DND-41 (cell line): ENCODE data around the gene CREM.

Experiments used
- ATAC-seq: fragments of 200-7000 bp; cut with Tn5 transposase; 3 replicates; pipeline ENCODE4 v1.9.1; 2021; ENCODE audit warnings: low read depth; ENCODE audit not compliant: insufficient read depth
- DNase-seq: peaks from one replicate; pipeline ENCODE4 v3.0.0-alpha.2; 2020
- H2AFZ ChIP-seq: 2 replicates; pipeline ENCODE4 v1.6.0; 2012; ENCODE audit warnings: low read depth, low read length
- H3K27ac ChIP-seq: 2 replicates; pipeline ENCODE4 v1.5.1; 2012; ENCODE audit warnings: low read length, inconsistent platforms
- H3K27me3 ChIP-seq: fragments of 200-600 bp; sonication (generic); 2 replicates; pipeline ENCODE4 v1.6.0; 2012; ENCODE audit warnings: low read length, mild to moderate bottlenecking, inconsistent platforms; ENCODE audit not compliant: insufficient read depth, poor library complexity
- H3K36me3 ChIP-seq: 2 replicates; pipeline ENCODE4 v1.5.1; 2012; ENCODE audit warnings: low read length, inconsistent platforms; ENCODE audit not compliant: insufficient read depth
- H3K4me1 ChIP-seq: 2 replicates; pipeline ENCODE4 v1.5.1; 2012; ENCODE audit warnings: mild to moderate bottlenecking, low read length; ENCODE audit not compliant: insufficient read depth
- H3K4me2 ChIP-seq: 2 replicates; pipeline ENCODE4 v1.6.0; 2012; ENCODE audit warnings: mild to moderate bottlenecking, moderate library complexity, low read length, inconsistent platforms; ENCODE audit not compliant: insufficient read depth
- H3K4me3 ChIP-seq, 2 experiments: fragments of 200-600 bp in 1 of 2; shearing (Covaris generic) in 1 of 2; 2 replicates each; pipeline ENCODE4 v1.5.1; 2012 to 2016; ENCODE audit warnings: inconsistent platforms in 2 of 2, low read length in 2 of 2, mild to moderate bottlenecking in 2 of 2, low read depth in 1 of 2, moderate library complexity in 1 of 2
- H3K79me2 ChIP-seq: 2 replicates; pipeline ENCODE4 v1.6.0; 2012; ENCODE audit warnings: low read length, inconsistent platforms; ENCODE audit not compliant: insufficient read depth
- H3K9ac ChIP-seq: 2 replicates; pipeline ENCODE4 v1.6.0; 2012; ENCODE audit warnings: low read depth, mild to moderate bottlenecking, inconsistent platforms, low read length, moderate library complexity
- H3K9me3 ChIP-seq: 2 replicates; pipeline ENCODE4 v1.5.1; 2012; ENCODE audit warnings: low read length, moderate library complexity, mild to moderate bottlenecking, inconsistent platforms; ENCODE audit not compliant: insufficient read depth, severe bottlenecking
- H4K20me1 ChIP-seq: 2 replicates; pipeline ENCODE4 v1.6.0; 2012; ENCODE audit warnings: low read length; ENCODE audit not compliant: insufficient read depth
- CTCF ChIP-seq: IDR thresholded peaks from 2 replicates; pipeline ENCODE4 v1.5.1; 2012; ENCODE audit warnings: borderline replicate concordance, low read length, moderate library complexity, mild to moderate bottlenecking; ENCODE audit not compliant: poor library complexity, severe bottlenecking; ENCODE audit errors: extremely low read depth
- EZH2 ChIP-seq: IDR thresholded peaks from 3 replicates; pipeline ENCODE4 v1.6.1; 2012; ENCODE audit warnings: borderline replicate concordance, low read depth, mild to moderate bottlenecking, moderate library complexity, low read length, inconsistent platforms; ENCODE audit not compliant: severe bottlenecking

The CREM gene

GRCh38 chr10:35097510-35097909 lies 29.1 kb upstream of the CREM start:
- H3K27me3 ChIP-seq: peaks cover 4% of the 10 kb centered on the region
- no peak overlapping the region for H3K27ac ChIP-seq
- DNase-seq (no peak), ATAC-seq (no peak)
- H3K4me2 ChIP-seq: no peak overlapping the region
- H3K9me3 ChIP-seq: peaks cover 5% of the 10 kb centered on the region
- H3K36me3 ChIP-seq: no peaks in the 10 kb centered on the region
- TF ChIP-seq EZH2 (no peak), CTCF (no peak)
- H2AFZ ChIP-seq: no peak overlapping the region
- no peak overlapping the region for H3K4me3 ChIP-seq
- H4K20me1 ChIP-seq: no peaks in the 10 kb centered on the region
- no peak overlapping the region for H3K9ac ChIP-seq
- H3K4me1 ChIP-seq: no peaks in the 10 kb centered on the region
- no peaks in the 10 kb centered on the region for H3K79me2 ChIP-seq

GRCh38 chr10:35103882-35104281 lies 22.8 kb upstream of the CREM start:
- DNase-seq (no peak), ATAC-seq (no peak)
- Histone ChIP-seq H3K79me2 (no peaks in the 10 kb centered on the region), H4K20me1 (no peaks in the 10 kb centered on the region), H3K9ac (no peak overlapping the region), H3K4me1 (no peaks in the 10 kb centered on the region), H3K4me2 (no peak overlapping the region), H3K27me3 (peaks cover 4% of the 10 kb centered on the region), H3K36me3 (no peaks in the 10 kb centered on the region), H2AFZ (no peak overlapping the region), H3K4me3 (no peak overlapping the region), H3K9me3 (no peaks in the 10 kb centered on the region), H3K27ac (no peak overlapping the region)
- TF ChIP-seq CTCF (no peak), EZH2 (no peak)

GRCh38 chr10:35112571-35112970 lies 14.1 kb upstream of the CREM start:
- DNase-seq (no peak), ATAC-seq (no peak)
- Histone ChIP-seq H3K4me2 (no peak overlapping the region), H2AFZ (no peak overlapping the region), H3K9me3 (no peaks in the 10 kb centered on the region), H4K20me1 (no peaks in the 10 kb centered on the region), H3K27me3 (no peaks in the 10 kb centered on the region), H3K4me1 (no peaks in the 10 kb centered on the region), H3K4me3 (no peak overlapping the region), H3K27ac (no peak overlapping the region), H3K36me3 (no peaks in the 10 kb centered on the region), H3K9ac (no peak overlapping the region), H3K79me2 (no peaks in the 10 kb centered on the region)
- TF ChIP-seq CTCF (no peak), EZH2 (no peak)

GRCh38 chr10:35119378-35119777 lies 7.3 kb upstream of the CREM start:
- Histone ChIP-seq H3K27ac (no peak overlapping the region), H3K9me3 (no peaks in the 10 kb centered on the region), H3K27me3 (no peaks in the 10 kb centered on the region), H2AFZ (no peak overlapping the region), H3K4me3 (no peak overlapping the region), H3K9ac (no peak overlapping the region), H3K4me2 (no peak overlapping the region), H3K4me1 (no peaks in the 10 kb centered on the region), H3K36me3 (no peaks in the 10 kb centered on the region), H3K79me2 (no peaks in the 10 kb centered on the region), H4K20me1 (no peaks in the 10 kb centered on the region)
- DNase-seq (no peak), ATAC-seq (no peak)
- TF ChIP-seq CTCF (no peak), EZH2 (no peak)
